ENCODE measurements around the gene MGAT5B. TPM values are rescaled to one million over a fixed set of nuclear protein-coding genes. Genes with fewer than 3 reads are reported as not detected.
A peak's percentile ranks its signal among the peaks of the same experiment; 100 is the strongest.
"Not testable (repeated sequence)": the region's sequence is repeated elsewhere in the genome, so short reads cannot be mapped to it uniquely, and the experiment has no call there.

MGAT5B gene
- total RNA-seq, 1 experiment from 2014 or later: 4.9 TPM

DNA sequence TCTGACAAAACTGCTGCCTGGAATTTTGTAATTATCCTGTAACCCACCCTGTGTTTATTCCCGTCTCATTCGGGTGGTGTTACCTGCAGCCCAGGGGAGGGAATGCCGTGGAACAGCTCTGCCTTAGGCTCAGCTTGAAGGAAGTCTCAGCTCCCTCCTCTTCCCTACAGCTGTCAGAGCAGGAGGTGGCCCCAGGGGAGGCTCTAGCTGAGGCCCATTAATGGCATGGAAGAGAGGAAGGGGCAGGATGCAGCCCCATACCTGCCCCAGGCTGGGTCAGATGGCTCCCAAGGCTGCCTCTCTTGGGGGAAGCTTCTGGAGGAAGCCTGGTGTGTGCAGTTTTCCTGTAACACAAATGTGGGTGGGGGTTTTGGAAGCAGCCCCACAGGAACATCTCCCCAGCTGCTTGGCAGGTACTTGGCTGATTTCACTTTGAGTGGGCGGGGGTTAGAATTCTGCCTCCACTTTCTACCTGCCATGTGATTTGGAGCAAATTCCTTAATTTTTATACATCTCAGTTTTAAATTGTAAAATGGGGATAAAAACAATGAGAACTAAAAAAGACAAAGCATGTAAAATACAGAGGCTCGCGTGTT, 103.9 kb downstream of the MGAT5B start:
- DNase-seq (ENCODE audit: low read depth): no peak

DNA sequence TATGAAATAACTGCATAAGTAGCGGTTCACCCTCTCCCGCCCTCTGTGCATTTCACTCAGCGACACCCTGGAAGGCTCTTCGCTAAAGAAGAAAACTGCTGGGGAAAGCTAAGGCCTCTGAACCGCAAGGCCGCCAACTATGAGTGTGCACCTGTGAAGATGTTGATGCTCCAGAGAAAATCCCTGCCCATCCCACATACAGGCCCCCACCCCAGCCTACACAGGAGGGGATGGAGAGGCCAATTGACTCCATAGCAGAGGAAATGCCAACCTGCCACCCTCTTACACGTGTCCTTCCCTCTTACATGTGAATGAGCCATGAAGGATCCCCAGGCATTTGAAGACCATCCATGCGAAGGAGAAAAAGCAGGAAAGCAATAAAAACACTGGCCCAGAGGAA, 104.8 kb downstream of the MGAT5B start:
- no peak for DNase-seq (ENCODE audit: low read depth)

DNA sequence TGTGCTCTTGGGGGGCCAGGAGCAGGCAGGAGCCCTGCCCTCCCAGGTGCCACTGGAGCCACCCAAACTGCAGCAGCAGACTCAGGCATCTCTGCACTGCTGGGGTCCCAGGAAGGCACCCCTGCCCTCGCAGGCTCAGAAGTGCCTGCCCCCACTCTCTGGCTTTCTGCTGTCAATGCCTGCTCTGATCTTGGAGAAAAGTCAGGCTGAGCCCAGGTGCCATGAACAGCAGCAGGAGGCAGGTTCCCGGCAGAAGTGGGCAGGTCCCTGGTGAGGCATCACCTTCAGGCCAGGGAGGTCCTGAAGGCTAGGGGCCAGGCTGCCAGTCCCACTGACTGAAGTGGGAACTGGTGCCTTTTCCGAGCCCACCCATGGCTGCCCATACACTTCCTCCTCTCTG, 106.5 kb downstream of the MGAT5B start:
- DNase-seq (ENCODE audit: low read depth): no peak

DNA sequence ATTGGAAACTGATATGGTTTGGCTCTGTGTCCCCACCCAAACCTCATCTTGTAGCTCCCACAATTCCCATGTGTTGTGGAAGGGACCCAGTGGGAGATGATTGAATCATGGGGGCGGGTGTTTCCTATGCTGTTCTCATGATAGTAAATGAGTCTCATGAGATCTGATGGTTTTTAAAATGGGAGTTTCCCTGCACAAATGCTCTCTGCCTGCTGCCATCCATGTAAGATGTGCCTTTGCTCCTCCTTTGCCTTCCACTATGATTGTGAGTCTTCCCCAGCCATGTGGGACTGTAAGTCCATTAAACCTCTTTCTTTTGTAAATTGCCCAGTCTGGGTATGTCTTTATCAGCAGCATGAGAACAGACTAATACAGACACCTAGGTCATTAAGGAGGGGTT, 109.8 kb downstream of the MGAT5B start:
- DNase-seq (ENCODE audit: low read depth): not testable (repeated sequence)

DNA sequence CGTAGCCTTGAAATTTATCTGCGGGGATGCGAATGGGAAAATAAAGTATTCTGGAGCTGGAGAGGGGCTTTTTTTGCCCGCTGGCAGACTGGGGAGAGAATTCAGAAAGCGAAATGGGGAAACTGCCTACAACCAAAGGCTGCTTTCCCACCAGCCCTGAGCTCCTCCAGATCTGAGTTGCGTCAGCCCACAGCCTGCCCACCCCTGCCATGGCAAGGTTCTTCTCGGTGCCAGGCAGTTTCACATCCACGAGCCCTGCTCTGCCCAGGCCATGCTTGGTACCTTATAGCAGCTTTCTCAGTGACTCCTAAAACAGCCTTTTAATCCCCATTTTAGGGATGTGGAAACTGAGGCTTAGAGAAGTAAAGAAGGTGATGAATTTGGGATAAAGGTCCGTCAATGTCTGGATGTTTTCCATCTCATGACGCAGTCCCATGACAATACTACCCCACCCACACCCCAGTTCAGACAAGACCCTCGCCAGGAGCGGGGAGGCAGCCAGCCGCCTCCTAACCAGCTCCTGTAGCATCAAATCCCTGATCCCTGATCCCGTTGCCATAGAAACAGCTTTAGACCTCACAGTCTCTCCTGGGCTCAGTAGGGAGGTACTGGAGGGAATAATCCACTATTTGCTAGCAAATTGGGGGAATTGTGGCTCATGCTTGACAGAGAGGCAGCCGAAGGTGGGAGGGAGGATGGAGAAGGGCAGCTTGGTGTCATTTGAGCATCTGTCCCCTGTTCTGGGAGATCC, 113.5 kb downstream of the MGAT5B start:
- no peak for DNase-seq (ENCODE audit: low read depth)

DNA sequence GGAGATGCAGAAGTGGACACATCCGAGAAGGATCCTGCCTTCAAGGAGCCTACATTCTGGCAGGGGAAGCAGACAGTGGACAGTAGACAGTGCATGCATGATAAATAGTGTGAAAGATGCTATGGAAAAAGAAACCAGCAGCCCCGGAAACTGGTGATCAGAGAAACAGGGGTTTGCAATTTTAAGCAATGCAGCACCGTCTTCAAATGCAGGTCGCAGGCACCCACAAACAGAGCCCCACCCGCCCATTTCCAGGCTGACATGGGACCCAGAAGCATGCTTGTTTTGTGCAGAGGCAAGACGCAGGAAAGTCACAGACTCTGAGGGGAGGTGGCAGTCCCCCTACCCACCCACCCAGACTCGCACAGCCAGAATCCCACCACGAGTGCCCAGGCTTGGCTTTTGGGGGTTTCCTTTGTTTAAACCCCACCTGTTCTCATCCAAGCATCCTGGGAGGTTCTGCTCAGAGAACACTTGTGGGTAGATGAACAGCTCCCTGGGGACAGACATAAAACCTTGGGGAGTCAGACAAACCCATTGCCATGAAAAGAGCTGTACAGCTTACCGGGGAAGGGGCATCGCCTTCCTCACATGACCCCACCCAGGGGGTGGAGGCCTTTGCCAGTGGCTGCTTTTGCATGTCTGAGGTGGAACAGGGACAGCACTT, 114.3 kb downstream of the MGAT5B start:
- DNase-seq (ENCODE audit: low read depth): no peak

DNA sequence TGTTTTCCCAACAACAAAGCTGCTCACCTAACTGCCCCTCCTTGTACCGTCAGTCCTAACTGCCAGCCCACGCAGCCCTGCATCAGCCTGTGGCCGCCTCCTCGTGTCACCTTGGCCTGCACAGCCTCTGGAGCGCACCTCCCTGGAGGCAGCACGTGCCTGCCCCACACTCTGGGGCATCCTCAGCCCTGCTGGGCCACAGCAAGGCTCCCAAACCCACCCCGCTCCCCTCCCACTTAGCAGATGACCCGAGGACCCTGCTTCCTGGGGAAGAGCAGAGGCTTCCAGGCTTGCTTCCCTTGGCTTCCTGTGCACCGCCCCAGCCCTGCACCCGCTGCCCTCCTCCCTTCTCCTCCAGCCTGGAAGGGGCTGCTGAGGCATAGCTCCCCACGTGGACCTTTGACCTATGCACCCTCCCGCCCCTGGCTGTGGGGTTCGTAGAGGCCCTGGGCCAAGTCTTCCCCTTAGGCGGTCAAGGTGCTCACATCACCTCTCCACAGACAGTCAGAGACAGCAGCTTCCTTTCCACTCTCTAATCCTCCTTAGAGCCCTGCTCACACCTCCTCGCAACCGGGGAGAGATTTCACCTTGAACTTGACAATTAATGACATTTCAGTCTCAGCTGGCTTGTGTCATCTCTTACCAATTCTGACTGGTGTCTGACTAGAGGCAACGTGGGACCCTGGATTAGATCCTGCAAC, 115.0 kb downstream of the MGAT5B start:
- DNase-seq (ENCODE audit: low read depth): no peak

DNA sequence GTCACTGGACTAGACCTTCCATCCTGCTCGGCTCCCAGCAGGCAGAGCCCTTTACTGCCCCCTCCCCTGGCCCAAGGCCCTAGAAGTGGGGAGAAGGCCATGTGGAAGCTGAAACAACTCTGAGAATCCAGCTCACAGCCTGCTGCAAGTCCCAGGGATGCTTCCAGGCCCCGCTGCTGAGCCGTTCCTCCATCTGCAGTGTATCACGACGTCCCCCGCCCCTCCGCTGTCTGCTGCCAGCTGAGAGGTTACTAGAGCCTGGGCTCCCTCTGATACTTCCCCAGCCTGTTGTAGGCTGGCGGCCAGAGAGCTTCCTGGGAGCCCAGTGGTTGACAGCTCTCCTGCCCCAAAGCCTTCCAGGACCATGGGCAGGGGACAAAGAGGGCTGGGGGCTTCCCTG, 118.2 kb downstream of the MGAT5B start:
- no peak for DNase-seq (ENCODE audit: low read depth)

DNA sequence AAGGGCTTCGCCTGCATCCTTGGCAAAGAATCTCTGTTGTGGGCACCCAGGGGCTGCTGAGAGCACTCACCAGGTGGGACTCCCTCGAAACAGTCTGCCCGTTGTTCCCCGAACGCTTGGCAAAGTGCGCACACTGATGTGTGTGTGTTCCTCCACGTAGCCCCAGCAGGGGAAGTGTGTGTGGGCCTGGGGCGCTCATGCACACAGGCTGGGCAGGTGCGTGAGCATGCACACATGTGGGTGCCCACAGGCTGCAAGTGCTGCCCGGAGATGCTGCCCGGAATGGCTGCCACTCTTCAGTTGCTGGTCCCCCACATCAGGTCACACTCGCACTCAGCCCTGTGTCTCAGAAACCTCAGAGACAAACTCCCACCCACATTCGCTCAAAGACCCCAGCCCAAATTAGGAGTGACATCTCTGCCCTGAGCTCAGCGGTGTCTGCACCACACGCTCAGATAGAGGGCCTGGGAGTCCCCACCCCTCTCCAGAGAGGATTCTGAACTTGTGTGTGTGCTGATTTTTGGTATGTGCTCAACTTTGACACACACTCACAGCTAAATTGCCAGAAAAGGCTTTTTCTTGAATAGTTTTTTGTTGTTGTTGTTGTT, 119.4 kb downstream of the MGAT5B start:
- no peak for DNase-seq (ENCODE audit: low read depth)

DNA sequence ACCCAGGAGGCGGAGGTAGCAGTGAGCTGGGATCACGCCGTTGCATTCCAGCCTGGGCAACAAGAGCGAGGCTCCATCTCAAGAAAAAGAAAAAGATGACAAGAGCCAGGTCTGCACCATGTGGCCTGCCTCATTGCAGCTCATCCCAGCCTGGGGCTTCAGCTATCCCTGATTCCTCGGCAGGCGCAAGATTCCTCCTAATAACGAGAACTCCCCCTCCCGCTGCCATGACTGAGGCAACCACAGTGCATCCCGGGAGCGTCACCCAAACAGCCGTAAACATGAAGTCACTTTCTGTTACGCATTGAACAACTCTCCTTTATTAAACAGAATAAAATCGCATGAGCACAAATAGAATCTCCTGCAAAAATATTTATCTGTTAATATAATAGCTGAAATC, 120.6 kb downstream of the MGAT5B start:
- DNase-seq (ENCODE audit: low read depth): no peak

DNA sequence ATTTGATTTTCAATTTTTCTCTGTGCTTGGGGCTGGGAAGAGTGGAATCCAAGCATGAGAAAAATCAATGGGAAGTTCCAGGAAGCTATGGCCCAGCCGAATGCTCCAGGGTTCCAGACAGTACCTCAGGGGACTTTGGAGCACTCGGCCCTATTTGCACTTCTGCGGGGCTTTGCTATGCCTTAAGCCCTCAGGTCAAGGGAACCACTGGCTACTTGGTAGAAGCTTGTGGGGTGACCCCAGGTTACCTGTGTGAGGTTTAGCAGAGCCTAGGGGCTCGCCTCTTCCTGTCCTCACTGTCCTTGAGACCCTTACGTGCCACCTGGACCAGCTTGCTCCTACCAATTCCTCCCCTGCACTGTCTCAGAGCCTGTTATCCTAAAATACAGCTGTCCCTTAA, 121.3 kb downstream of the MGAT5B start:
- no peak for DNase-seq (ENCODE audit: low read depth)

DNA sequence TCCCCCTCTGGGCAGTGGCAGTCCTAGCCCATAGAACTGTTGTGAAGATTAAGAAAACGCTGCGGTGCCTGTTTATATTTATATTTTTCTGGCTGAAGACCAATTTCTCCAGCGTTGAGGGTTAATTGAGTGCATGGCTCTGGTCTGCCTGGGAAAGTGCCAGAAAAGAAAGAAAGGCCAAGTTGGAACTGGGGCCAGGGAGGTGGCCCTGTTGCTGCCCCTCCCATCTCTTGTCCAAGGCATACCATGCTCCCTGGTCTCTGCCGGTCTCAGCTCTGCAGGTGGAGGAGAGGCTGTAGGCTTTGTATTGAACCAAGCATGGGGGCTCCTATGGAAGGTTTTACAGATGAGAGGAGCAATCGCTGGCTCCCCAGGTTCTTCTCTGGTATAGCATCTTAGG, 124.7 kb downstream of the MGAT5B start:
- DNase-seq (ENCODE audit: low read depth): no peak

DNA sequence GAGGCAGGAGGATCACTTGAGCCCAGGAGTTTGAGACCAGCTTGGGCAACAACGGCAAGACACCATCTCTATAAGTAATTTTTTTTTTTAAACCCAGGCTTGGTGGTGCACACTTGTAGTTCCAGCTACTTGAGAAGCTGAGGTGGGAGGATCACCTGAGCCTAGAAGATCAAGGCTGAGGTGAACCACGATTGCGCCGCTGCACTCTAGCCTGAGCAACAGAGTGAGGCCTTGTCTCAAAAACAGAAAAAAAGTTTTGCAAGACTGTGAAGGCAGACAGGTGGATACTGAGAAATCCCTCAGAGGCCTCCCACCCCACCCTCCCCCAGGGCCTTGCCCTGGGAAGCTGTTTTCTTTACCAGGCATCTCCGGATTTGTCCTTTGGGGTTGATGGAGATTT, 125.4 kb downstream of the MGAT5B start:
- no peak for DNase-seq (ENCODE audit: low read depth)

DNA sequence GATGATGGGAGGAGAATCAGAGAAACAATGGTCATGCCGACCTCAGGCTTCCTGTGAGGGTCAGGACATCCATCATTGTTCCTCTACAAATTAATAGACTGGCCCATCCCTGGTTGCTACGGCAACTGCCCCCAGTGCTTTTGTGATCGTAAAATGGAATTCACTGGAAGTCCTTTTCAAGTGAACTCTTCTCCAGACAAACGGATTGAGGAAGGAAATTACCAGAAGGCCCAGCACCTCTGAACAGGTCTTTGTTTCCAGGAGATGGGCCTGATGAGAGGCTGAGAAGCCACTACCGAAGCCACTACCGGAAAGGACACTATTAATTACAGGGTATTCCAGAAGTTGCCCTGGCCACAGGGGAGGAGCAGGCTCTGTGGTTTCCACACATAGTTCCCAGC, 126.0 kb downstream of the MGAT5B start:
- peak; percentile 27 for DNase-seq (ENCODE audit: low read depth)

DNA sequence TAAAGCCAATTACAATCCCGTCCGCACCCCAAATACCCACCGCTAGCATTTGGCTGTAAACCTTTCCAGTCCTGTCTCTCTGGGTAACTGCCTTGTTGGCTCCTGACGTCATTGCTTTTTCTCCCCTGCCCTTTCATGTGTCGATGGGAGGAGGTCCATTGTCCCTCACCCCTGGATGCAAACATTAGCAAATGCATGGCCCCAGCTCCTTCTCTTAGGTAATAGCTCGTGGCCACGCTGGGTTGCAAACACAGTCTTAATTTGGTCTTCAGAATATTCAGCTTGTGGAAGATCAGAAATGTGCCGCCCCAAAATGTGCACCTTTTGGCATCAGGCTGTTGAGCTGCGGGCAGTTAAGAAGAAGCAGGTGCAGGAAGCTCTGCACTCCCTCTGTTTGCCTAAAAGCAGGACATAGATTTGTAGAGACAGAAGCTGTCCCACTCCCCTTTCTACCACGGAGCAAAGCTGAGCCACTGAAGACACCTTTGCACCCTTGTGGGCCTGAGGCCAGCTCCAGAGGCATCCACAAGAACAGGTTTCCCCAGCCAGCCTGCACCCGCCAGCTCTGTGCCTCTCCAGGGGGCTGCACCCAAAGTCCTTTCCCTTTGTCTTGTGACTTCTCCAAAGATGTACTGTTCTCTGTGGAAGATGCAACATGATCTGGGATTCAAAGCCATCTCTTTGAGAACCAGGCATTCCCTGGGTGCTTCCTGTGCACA, 127.3 kb downstream of the MGAT5B start:
- DNase-seq (ENCODE audit: low read depth): no peak

DNA sequence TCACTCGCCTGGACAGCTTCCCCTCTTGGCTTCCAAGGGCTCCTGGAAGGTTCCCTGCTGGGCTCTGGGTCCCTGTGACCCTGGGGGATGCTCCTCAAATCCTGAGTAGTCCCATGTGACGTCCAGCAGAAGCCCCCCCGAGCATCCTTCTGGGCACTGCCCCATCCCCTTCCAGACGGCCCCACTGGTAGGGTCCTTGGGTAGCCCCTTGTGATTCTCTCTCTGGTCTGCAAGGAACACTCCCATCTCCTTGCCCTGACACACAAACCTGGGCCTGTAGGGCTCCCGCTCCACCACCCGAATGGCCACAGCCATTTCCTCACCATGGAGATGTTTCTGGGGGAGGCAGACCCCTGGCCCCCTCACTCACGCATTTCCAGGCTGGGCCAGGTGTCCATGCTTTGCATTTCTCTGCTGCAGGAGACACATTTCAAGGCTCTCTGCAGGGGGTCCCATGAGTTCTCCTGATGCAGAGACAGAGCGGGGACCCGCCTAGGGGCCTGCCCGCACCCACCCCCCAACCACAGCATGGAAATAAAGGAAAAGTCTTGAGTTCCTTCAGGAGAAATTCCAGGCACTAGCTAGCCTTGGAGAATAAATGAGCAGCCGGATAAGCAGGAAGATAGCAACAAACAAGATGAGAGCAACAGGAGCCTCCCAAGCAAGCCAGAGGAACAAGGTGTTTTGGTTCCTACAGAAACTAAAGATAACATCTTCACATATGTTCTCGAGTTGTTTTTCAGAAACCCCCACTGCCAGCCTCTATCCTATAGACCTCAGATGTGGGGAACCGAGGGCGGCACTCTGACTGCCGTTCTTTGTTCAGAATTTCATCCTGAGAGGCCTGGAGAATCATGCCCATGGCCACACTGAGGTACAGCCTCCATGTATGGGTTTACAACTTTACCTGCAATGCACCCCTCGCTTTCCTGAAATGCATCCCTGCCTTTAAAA, 128.8 kb downstream of the MGAT5B start:
- no peak for DNase-seq (ENCODE audit: low read depth)

DNA sequence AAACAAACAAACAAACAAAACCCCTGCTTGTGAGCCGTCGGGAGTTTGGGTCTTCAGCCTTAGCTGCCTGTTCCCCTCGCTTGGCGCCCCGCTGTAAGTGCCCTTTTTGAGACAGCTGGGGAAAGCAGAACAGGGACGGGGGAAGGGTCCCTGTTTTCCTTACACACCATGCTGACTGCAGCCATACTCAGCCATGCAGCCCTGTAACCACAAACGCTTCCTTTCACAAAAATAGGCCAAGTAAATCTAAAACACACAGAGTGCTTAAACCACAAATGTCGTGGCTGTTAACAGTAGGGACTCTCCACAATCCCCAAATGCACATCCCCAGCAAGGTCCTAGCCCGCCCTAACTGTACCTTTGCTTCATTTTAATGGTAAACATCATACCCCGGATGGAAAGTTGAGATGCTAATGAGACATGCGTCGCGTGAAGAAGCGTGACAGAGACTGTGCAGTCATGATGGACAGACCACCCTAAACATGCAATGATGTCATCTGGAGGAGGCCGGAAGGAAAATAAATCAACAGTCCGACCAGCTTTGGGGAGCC, 129.9 kb downstream of the MGAT5B start:
- peak; percentile 45 for DNase-seq (ENCODE audit: low read depth)

DNA sequence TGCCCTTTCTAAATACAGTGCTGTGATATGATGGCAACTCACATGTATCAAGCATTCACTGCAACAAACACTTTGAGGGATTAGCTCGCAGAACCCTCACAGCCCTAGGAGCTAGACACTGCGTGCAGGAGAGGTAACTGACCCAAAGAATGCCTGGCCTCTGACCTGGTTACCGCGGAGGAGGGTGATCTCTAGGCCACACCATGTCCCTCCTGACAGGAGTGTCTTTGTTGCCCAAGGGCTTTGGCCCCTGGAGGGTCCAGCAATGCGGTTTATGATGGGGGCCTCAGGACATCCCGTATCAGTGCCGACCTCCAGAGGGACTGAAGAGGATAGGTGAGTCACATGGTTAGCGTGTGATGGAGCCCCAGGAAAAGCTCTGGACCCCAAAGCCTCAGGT, 130.6 kb downstream of the MGAT5B start:
- no peak for DNase-seq (ENCODE audit: low read depth)

All from RPMI7951 (cell line).